Testis (tissue), 3 donors: Measurements from ENCODE around the gene PPTC7. TPM values are rescaled to one million over a fixed set of nuclear protein-coding genes. Genes with fewer than 3 reads are reported as not detected.

Source experiments
- DNase-seq: peaks from one replicate; pipeline ENCODE4 v3.0.0-alpha.2; 2019
- H3K27ac ChIP-seq, 2 donors: fragments of 200-600 bp; sonication (generic); one replicate each; pipeline ENCODE4 v1.5.1; 2019
- H3K27me3 ChIP-seq: fragments of 200-600 bp; sonication (generic); one replicate; pipeline ENCODE4 v1.5.1; 2019
- H3K36me3 ChIP-seq: fragments of 200-600 bp; sonication (generic); one replicate; pipeline ENCODE4 v1.5.1; 2017; ENCODE audit warnings: low read depth; ENCODE audit errors: missing control alignments
- H3K4me1 ChIP-seq: fragments of 200-600 bp; sonication (generic); one replicate; pipeline ENCODE4 v1.5.1; 2019
- H3K4me3 ChIP-seq, 2 donors: fragments of 200-600 bp; sonication (generic); one replicate each; pipeline ENCODE4 v1.5.1; 2017 to 2019
- H3K9me3 ChIP-seq: fragments of 200-600 bp; sonication (generic); one replicate; pipeline ENCODE4 v1.5.1; 2017
- CTCF ChIP-seq, 3 experiments: fragments of 450-650 bp in 2 of 3; fragments of 200-600 bp in 1 of 3; sonication (generic) in 1 of 3; IDR thresholded peaks; one replicate each; pipeline ENCODE4 v1.5.1; 2016 to 2019; ENCODE audit warnings: antibody characterized with exemption in 3 of 3, mild to moderate bottlenecking in 2 of 3, moderate library complexity in 1 of 3
- POLR2A ChIP-seq: fragments of 450-650 bp; IDR thresholded peaks from one replicate; pipeline ENCODE4 v1.6.1; 2017; ENCODE audit warnings: antibody characterized with exemption, mild to moderate bottlenecking, moderate library complexity
- WGBS, 2 donors: methylation state at CpG; one replicate each; pipeline ENCODE4 v1.1.5; 2018; 5-methylcytosine and 5-hydroxymethylcytosine counted together
- intact Hi-C: fragments of 100-400 bp; cut with DNase I; formaldehyde crosslinking; loops from one replicate; pipeline ENCODE4 v1.15.1; 2023; ENCODE audit warnings: low total_unique reads
- polyA plus RNA-seq: library from polyadenylated mRNA; stranded (reverse); fragments of 350-450 nt; fragmentation: Illumina TruSeq; extraction: RNeasy Lipid Tissue Mini Kit (QIAGEN cat#74804); gene quantifications from one replicate; pipeline ENCODE4 v1.2.3, GENCODE V29; 2014; ENCODE audit warnings: low read depth, low replicate concordance; ENCODE audit not compliant: insufficient read depth
- total RNA-seq, 2 donors: library from RNA; depleted of rRNA; stranded (reverse); fragments of >200 nt; gene quantifications; one replicate each; pipeline ENCODE4 v1.2.3, GENCODE V29; 2016

The PPTC7 gene
- total and polyA plus RNA-seq, 3 donors from 2014 or later, result 23.7 to 30.8 (median 29.0) TPM

GRCh38 chr12:110516995-110517394 lies 66.1 kb downstream of the PPTC7 start:
- no peaks in the 10 kb centered on the region for H3K27me3 ChIP-seq
- H3K9me3 ChIP-seq, result no peaks in the 10 kb centered on the region
- no peaks in the 10 kb centered on the region for H3K4me1 ChIP-seq
- WGBS, 2 donors, result 91 to 95% methylated on average over 3 of the region's 3 CpGs
- intact Hi-C loops, result no loop called here
- H3K4me3 ChIP-seq, result no peak overlapping the region
- H3K27ac ChIP-seq, result no peak overlapping the region
- DNase-seq, result no peak
- TF ChIP-seq POLR2A (no peak), CTCF (IDR thresholded peaks at IDR 0.05) (no peak)
- no peaks in the 10 kb centered on the region for H3K36me3 ChIP-seq

- H3K9me3 ChIP-seq, result no peaks in the 10 kb centered on the region
- no peak for DNase-seq
- H3K4me3 ChIP-seq, result no peak overlapping the region
- H3K27me3 ChIP-seq, result no peaks in the 10 kb centered on the region
- no peak for TF ChIP-seq CTCF (IDR thresholded peaks at IDR 0.05)
- no peak for TF ChIP-seq POLR2A
- 78 to 95% methylated on average over 1 of the region's 1 CpG for WGBS, 2 donors
- intact Hi-C loops, result loop anchor here (5.0 kb wide), 1 partner anchor 88 kb away; no protein-coding TSS in a partner anchor
- no peaks in the 10 kb centered on the region for H3K36me3 ChIP-seq
- no peak overlapping the region for H3K27ac ChIP-seq
- no peaks in the 10 kb centered on the region for H3K4me1 ChIP-seq
Measured at GRCh38 chr12:110514363-110514762, 68.8 kb downstream of the PPTC7 start.

- no peak for TF ChIP-seq POLR2A
- 81 to 82% methylated on average over 6 of the region's 6 CpGs for WGBS, 2 donors
- intact Hi-C loops, result loop anchor here (5.0 kb wide), 1 partner anchor 88 kb away; no protein-coding TSS in a partner anchor
Measured at GRCh38 chr12:110513842-110514241, 69.3 kb downstream of the PPTC7 start.

GRCh38 chr12:110508071-110508586 lies 75.0 kb downstream of the PPTC7 start:
- DNase-seq, result no peak
- Histone ChIP-seq H3K9me3 (no peaks in the 10 kb centered on the region), H3K36me3 (no peaks in the 10 kb centered on the region), H3K4me1 (no peaks in the 10 kb centered on the region), H3K27me3 (no peaks in the 10 kb centered on the region), H3K4me3 (no peak overlapping the region), H3K27ac (no peak overlapping the region)
- TF ChIP-seq CTCF (IDR thresholded peaks at IDR 0.05) (no peak), POLR2A (no peak)
- WGBS, 2 donors, result 90 to 96% methylated on average over 4 of the region's 4 CpGs
- intact Hi-C loops, result no loop called here

More at GRCh38 chr12:110513842-110514241, 69.3 kb downstream of the PPTC7 start:
- H3K27me3 ChIP-seq, result no peaks in the 10 kb centered on the region
- H3K4me1 ChIP-seq, result no peaks in the 10 kb centered on the region
- H3K27ac ChIP-seq, result no peak overlapping the region
- no peak overlapping the region for H3K4me3 ChIP-seq
- no peaks in the 10 kb centered on the region for H3K36me3 ChIP-seq
- DNase-seq, result no peak
- no peaks in the 10 kb centered on the region for H3K9me3 ChIP-seq

- Histone ChIP-seq H3K4me3 (no peak overlapping the region), H3K27me3 (no peaks in the 10 kb centered on the region), H3K36me3 (no peaks in the 10 kb centered on the region), H3K4me1 (no peaks in the 10 kb centered on the region), H3K27ac (no peak overlapping the region), H3K9me3 (no peaks in the 10 kb centered on the region)
- WGBS, 2 donors, result 80 to 82% methylated on average over 3 of the region's 3 CpGs
- DNase-seq, result no peak
- TF ChIP-seq POLR2A (no peak), CTCF (IDR thresholded peaks at IDR 0.05) (no peak)
- intact Hi-C loops, result no loop called here
Measured at GRCh38 chr12:110505332-110505731, 77.8 kb downstream of the PPTC7 start.
